Measurements from ENCODE around the gene TBC1D23. TPM values are rescaled to one million over a fixed set of nuclear protein-coding genes. Genes with fewer than 3 reads are reported as not detected.
"Not testable (repeated sequence)": the region's sequence is repeated elsewhere in the genome, so short reads cannot be mapped to it uniquely, and the experiment has no call there.

TBC1D23 gene
- total RNA-seq, 1 donor from 2014 or later, result 26.8 TPM

DNA sequence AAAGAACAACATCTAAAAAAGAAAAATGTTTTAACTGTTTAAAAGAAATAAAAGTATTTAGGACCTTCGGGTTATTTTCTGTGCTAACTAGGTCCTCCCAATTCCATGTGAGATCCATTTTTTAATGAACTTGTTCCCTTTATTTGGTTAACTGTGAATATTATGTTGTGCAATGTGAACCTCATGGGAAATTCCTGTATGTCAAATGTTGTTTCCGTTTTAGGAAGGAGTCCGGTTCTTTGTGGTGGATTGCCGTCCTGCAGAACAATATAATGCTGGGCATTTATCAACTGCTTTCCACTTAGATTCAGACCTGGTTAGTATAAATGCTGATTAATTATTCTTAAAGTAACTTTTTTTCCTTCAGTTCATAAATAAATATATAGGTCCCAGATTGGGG, 38.2 kb downstream of the TBC1D23 start:
- peak; percentile 28 to 89 for DNase-seq (ENCODE audit: low read depth in 2 of 2)

DNA sequence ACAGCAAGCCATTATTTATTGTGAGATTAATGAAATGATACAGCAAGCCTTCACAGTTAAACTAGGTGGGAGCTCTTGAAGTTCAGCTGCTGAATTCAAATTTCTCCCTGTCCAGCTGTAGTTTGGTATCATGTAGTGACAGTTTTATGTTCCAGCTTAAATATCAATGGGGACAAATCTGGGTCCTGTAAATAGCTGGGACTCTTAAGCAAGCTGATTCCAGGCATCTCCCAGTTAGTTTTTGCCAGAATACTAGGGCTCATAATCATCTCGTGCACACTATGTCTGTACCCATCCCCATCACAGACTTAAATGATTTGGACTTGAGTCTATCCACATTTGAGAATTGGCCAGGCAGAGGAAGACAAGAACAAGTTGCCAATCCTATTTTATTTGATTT, 45.9 kb downstream of the TBC1D23 start:
- no peak for DNase-seq (ENCODE audit: low read depth in 2 of 2)

DNA sequence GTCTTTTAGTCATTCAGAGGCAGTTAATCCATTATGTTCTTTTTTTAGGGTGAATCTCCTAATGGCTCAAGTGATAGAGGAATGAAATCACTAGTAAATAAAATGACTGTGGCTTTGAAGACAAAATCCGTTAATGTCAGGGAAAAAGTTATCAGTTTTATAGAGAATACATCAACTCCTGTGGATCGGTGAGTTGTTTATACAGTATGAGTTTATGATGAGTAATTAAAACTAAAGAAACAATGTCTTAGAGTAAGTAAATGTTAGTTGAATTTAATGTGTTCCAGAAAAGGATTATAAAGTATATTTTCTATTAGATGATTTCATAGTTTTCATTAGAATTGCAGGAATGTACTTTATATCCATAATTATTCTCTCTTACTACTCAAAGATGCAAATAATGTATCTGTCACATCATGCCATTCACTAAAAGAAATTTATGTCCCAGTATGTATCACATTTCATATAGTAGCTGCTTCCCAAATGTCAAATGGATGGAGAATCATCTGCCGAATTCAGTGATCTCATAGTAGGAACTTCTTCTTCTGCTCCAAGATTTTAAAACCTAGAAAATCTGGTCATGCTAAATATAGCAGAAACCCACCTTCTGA, 49.7 kb downstream of the TBC1D23 start:
- no peak for DNase-seq (ENCODE audit: low read depth in 2 of 2)

DNA sequence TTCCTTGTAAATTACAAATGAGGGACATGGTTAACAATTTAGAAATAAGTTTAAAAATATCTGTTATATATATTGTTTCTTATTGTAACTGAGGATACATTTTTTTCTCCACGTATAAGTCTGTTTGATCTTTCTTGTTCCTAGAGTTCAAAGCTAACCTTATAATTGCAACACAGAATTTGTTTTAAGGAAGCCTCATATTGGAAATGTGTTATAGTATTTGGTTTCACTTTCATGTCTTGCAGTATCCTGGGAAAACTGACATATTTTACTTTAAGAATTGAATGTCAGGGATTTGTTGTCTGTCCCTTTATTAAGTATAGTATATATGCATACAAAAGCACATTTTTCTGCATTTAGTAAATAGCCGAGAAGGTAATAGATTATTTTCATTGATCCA, 50.2 kb downstream of the TBC1D23 start:
- no peak for DNase-seq (ENCODE audit: low read depth in 2 of 2)

DNA sequence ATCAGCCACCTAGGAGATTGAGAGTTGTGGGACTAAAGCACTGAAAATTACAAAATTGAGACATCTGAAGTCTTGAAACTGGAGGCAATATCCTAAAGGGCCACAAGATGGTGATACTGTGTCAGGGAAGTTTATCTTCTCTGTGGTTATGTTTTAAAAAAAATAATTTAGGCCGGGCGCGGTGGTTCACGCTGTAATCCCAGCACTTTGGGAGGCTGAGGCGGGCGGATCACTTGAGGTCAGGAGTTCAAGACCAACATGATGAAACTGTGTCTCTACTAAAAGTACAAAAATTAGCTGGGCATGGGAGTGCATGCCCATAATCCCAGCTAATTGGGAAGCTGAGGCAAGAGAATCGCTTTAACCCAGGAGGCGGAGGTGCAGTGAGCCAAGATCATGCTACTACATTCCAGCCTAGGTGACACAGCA, 55.9 kb downstream of the TBC1D23 start:
- DNase-seq (ENCODE audit: low read depth in 2 of 2), result peak; percentile 67 to 77

DNA sequence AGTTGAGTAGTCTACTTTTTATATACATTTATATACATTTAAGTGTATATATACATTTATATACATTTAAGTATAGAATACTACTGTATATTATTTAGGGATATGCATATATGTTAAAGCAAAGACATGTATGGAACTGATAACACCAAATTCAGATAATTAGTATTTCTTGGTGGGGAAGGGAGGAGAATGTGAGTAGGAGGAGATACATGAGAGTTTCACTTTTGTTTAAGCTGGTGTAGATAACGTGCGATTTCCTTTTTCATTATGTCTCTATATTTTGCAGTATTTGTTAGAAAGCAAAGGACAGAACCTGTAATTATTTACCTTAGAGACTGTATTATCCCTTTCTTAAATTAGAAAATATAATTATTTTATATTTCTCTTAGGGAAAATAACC, 57.1 kb downstream of the TBC1D23 start:
- no peak for DNase-seq (ENCODE audit: low read depth in 2 of 2)

DNA sequence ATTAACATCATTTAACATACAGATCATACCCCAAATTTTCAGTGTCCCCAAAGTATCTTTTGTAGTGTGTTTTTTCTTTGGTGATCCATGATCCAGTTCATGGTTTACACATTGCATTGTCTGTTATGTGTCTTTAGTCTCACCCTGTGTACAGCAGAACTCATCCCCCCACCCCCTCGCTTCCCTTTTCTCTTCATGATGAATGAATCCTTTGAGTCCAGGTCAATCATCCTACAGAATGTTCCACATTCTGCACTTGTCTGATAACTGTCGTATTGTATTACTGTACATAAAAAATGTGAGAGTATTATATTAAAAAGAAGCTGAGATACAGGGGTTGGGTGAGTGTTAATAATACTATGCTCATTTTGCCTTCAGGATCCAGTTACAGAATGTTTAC, 59.2 kb downstream of the TBC1D23 start:
- DNase-seq (ENCODE audit: low read depth in 2 of 2), result no peak

DNA sequence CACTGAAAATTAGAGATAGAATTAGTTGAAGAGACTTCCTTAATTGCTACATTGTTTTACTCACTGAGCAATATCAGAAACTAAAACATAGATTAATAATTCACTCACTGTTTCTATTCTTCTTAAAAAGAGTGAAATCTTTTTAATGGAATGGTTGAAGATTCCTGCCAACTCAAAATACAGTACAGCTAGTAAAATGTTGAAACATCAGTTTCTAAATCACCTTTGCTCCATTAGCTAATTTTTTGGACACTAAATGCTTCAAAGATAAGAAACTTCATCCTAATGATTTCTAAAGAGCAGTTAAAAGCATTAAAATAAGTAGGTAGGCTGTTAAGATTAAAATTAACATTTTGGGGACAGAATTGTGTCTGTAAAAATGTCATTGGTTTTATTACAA, 63.3 kb downstream of the TBC1D23 start:
- no peak for DNase-seq (ENCODE audit: low read depth in 2 of 2)

DNA sequence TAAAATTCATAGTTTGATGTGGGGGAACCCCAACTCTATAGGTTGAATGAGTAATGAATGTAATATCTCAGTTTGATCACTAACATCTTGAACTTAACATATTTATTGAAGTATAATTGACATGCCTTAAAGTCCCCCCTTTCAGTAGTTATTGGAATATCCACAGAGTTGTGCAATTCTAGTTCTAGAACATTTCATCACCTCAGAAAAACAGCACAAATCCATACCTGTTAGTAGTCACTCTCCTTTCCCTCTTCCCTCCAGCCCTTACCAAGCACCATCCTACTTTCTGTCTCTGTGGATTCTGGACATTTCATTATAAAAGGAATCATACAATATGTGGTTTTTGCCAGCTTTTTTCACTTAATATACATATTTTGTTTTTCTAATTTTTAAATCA, 65.0 kb downstream of the TBC1D23 start:
- DNase-seq (ENCODE audit: low read depth in 2 of 2), result no peak

DNA sequence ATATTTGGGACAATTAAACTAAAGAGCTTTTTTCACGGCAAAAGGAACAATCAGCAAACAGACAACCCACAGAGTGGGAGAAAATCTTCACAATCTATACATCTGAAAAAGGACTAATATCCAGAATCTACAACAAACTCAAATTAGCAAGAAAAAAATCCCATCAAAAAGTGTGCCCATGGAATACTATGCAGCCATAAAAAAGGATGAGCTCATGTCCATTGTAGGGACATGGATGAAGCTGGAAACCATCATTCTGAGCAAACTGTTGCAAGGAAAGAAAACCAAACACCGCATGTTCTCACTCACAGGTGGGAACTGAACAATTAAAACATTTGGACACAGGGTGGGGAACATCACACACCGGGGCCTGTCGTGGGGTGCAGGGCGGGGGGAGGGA, 66.6 kb downstream of the TBC1D23 start:
- not testable (repeated sequence) for DNase-seq (ENCODE audit: low read depth in 2 of 2)

DNA sequence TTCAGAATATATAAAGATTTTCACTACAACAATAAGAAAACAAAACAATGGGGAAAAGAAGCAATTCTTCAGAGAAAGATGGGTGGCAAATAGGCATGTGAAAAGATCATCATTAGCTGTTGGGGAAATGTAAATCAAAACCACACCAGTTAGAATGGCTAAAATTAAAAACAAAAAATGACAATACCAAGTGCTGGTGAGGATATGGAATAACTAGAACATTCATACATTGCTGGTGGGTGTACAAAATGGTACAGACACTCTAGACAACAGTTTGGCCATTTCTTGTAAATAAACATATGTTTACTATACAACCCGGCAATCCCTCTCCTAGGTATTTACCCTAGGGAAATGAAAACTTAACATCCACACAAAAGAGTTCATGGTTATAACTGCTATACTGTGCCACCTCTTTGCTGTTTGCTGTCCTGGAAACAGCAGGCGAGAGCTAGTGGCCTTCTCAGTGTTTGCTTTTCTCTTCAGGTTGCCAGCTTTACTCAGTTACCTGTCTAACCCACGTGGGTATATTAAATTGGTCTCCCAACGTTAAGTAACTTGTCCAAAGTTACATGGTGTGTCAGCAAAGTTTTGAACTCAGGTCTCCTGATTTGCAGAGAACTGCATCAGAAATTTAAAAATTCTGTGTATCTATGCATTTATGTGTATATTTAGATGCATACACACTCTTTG, 69.2 kb downstream of the TBC1D23 start:
- no peak for DNase-seq (ENCODE audit: low read depth in 2 of 2)

DNA sequence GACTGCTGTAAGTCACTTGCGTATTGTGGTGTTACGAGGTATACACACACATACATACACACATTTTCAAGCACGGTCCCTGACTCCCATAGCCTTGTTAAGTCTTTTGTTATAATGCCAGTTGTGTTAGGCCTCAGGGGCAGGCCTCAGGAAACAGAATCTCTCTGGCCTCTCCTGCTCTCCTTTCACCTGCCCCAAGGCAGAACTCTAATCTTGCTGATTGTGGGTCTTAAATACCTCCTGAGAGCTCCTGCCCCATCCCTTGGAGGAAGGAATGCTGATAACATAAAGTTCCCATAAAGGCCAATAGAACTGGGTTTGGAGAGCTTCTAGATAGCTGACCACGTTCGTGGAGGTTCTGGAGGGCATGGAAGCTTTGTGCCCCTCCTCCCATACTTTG, 69.9 kb downstream of the TBC1D23 start:
- DNase-seq (ENCODE audit: low read depth in 2 of 2), result no peak

DNA sequence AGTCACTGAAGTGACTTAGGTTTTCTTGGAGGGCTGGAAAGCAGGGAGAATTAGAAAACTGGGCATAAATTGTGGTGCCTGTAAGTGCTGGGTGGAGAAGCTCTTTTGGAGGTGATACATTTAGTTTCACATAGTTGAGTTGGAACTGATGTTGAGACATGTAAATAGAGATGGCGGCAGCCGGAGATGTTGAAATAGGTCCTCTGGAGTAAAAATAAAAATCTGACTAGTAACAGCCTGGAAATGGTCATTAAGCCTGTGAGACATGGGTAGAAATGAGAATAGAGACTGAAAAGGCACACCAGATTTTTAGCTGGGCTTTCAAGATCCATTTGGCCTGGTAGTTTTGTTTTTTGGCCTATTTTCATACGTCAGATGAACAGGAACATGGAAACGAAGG, 70.9 kb downstream of the TBC1D23 start:
- no peak for DNase-seq (ENCODE audit: low read depth in 2 of 2)

DNA sequence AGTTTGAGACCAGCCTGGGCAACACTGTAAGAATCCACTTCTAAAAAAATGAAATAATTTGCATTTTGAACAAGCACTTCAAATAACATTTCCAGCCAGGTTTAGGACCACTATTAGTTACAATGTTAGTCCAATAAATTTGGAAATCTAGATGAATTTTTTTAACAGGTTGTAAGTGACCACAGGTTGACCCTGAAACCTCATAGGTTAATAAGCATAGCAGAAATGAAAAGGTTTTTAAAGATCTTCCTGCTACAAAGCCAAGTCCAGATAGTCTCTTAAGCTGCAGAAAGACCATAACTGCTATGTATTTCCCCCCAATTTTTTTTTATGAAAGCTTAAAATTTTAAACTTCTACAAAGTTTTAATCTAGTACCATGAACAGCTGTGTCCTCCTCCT, 72.3 kb downstream of the TBC1D23 start:
- DNase-seq (ENCODE audit: low read depth in 2 of 2), result no peak

DNA sequence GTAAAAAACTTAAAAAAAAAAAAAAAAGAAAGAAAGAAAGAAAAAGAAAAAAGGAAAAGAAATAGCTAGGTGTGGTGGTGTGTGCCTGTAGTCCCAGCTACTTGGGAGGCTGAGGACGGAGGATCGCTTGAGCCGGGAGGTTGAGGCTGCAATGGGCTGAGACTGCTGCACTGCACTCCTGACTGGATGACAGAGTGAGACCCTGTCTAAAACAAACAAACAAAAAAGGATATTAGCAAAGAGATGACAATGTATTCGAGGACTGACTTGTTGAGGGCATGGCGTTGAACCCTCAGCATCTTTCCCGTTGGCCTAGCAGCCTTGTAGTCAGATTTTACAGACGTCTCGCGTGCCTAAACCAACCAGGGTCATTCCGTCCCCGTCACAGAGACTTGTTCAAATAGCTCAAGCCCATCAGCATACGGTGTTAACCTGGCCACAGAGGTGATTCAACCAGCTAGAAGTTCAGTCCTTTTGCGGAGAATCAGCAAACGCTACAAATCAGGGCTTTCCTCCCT, 73.2 kb downstream of the TBC1D23 start:
- no peak for DNase-seq (ENCODE audit: low read depth in 2 of 2)

DNA sequence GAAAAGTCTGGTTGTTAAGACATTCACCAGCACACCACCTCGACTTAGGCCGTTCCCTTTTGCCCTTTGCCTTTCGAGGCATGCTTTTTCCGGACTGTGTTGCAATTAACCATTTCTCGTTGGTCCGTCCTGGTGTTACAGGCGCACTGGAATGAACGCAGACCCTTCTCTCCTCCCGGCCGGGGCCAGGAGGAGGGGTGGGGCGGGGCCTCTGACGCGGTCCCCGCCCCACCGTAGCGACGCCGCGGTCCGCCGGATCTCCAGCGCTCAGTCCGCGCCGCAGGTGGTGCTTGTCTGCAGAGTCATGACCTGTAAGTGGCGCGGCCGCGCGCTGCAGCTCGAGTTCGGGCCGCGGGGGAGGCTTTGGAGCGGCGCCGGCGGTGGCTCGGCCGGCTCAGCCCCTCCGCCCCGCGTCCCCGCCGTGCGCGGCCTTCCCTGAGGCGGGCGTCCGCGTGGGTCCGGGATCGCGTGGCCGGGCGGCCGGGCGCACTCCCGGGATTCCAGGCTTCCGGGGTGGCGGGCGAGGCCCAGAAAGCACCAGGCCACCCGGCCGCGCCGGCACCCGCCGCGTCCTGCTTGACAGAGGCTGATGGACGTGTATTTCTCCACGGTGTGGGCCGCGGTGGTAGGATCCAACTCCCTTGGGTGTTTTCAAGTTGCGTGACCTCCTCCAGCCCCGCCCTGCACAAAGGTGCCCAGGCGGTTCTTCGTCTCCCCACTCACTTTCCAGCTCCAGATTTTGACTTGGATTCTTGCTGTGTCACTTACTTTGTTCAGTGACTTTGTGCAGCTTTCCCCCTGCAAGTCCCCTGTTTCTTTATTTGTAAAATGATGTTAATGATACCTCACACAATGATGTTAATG, 73.9 kb downstream of the TBC1D23 start, which contains the start of gene NIT2:
TSS of gene NIT2 (plus strand) at position 270 of the 864 bp plus-strand sequence. CDS start at position 305, 35 bp downstream.
- DNase-seq (ENCODE audit: low read depth in 2 of 2), result peak; percentile 80 to 86

DNA sequence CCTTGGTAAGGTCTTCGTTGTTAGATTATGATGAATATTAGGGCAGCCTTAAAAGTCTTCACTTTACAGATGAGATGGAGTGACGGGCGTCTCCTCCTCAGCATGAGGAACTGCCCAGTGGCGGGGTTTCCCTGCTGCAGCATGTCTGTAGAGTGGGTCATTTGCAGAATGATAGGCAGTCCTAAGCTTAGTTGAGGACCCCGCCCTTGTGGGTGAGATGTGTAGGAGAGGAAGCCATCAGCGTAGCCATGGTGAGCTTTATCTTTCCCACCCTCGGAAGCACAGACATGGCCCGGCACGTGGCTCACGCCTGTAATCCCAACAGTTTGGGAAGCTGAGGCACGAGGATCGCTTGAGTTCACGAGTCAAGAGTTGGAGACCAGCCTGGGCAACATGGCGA, 74.6 kb downstream of the TBC1D23 start:
- DNase-seq (ENCODE audit: low read depth in 2 of 2), result no peak

DNA sequence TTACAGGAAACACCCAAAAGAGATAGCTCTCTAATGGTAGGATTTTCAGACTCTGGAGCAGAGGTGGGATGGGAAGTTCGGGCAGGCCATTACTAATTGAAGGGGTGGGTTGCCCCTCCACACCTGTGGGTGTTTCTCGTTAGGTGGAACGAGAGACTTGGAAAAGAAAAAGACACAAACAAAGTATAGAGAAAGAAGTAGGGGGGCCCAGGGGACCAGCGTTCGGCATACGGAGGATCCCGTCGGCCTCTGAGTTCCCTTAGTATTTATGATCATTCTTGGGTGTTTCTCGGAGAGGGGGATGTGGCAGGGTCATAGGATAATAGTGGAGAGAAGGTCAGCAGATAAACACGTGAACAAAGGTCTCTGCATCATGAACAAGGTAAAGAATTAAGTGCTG, 75.4 kb downstream of the TBC1D23 start:
- not testable (repeated sequence) for DNase-seq (ENCODE audit: low read depth in 2 of 2)

DNA sequence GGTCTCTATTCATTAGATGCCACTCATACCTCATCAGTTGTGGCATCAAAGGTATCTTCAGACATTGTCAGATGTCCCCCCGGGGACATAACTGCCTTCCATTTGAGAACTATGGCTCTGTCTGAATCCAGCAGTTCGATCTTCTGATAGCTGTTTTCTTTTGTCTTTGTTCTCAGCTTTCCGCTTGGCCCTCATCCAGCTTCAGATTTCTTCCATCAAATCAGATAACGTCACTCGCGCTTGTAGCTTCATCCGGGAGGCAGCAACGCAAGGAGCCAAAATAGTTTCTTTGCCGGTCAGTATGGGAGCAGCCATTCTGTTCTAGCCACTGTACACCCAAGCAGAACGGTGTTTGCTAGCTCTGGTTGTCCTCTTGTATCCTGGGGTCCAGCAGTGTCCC, 78.1 kb downstream of the TBC1D23 start:
- DNase-seq (ENCODE audit: low read depth in 2 of 2), result no peak

DNA sequence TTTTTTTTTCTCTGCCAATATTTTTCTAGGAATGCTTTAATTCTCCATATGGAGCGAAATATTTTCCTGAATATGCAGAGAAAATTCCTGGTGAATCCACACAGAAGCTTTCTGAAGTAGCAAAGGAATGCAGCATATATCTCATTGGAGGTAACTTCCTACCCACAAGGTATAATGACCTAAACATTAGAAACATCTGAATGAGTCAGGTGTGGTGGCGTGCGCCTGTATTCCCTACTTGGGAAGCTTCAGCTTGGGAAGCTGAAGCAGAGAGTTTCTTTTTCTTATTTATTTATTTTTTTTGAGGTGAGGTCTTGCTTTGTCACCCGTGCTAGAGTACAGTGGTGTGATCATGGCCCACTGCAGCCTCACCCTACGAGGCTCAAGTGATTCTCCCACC, 79.0 kb downstream of the TBC1D23 start:
- no peak for DNase-seq (ENCODE audit: low read depth in 2 of 2)

DNA sequence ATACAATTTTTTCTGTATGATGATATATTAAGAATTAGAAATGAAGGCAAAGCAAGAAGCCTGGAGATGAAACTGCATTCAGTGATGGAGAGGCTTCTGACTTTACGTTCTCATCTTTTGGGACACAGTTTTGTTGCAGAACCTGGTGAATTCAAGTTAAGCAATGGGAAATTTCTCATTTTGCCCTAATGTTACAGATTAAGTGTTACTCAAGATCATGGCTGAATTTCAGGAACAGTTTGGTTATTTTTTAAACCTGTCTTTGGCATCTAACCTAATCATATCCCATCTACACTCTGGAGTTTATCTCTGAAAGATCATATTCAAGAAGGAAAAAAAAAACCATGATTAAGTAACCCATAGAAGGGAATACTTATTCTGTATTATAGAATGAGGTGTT, 79.7 kb downstream of the TBC1D23 start:
- DNase-seq (ENCODE audit: low read depth in 2 of 2), result no peak

DNA sequence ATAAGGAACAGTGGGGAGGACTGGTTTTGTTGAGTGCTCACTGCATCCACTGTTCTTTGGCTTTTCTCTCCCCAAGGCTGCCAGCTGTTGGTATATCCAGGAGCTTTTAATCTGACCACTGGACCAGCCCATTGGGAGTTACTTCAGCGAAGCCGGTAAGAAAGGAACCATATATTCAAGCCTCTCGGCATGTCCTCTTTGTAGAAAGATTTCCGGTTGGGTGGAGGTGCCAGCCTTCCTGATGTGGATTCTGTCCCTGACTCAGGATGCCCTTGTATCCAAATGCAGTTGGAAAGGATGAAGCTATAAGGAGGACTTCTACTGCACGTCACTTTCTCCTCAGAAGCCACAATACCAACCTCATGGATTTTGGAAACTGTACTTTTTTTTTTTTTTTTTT, 87.9 kb downstream of the TBC1D23 start:
- no peak for DNase-seq (ENCODE audit: low read depth in 2 of 2)

Measured in lung microvascular endothelial cell (primary cell).